HL-60 (cell line): ENCODE measurements around the gene MSI1.

ENCODE experiments used
- DNase-seq, 2 experiments: peaks; one replicate each; pipeline ENCODE4 v3.0.0-alpha.2; 2010 to 2020; ENCODE audit warnings: low read depth in 1 of 2, low spot score in 1 of 2
- H3K27ac ChIP-seq: fragments of 250-450 bp; sonication (Bioruptor Pico); replicated peaks from 2 replicates; pipeline ENCODE4 v1.5.1; 2020; ENCODE audit warnings: mild to moderate bottlenecking, moderate library complexity
- H3K27me3 ChIP-seq: fragments of 250-450 bp; sonication (Bioruptor Pico); 2 replicates; pipeline ENCODE4 v1.5.1; 2021; ENCODE audit warnings: mild to moderate bottlenecking, moderate library complexity; ENCODE audit not compliant: insufficient read depth, poor library complexity, severe bottlenecking
- H3K4me3 ChIP-seq: replicated peaks from 2 replicates; pipeline ENCODE4 v1.5.1; 2011; ENCODE audit warnings: mild to moderate bottlenecking, control low read depth, low read length; ENCODE audit not compliant: insufficient read depth
- GABPA ChIP-seq: IDR thresholded peaks from 2 replicates; pipeline ENCODE4 v1.6.1; 2012; ENCODE audit warnings: low read depth
- POLR2AphosphoS5 ChIP-seq: IDR thresholded peaks from 2 replicates; pipeline ENCODE4 v1.6.1; 2012; ENCODE audit warnings: low read depth
- SPI1 ChIP-seq: IDR thresholded peaks from 2 replicates; pipeline ENCODE4 v1.6.1; 2012; ENCODE audit warnings: low read depth, mild to moderate bottlenecking, borderline replicate concordance
- long read RNA-seq: library from polyadenylated mRNA; unstranded; transcript quantifications from one replicate; pipeline ENCODE4 v2.0.0, GENCODE V29; 2020
- TF ChIP-seq, protein P1 (sequence below): IDR thresholded peaks from 2 replicates; pipeline ENCODE4 v1.6.1; 2012; ENCODE audit warnings: low read depth; ENCODE audit not compliant: insufficient replicate concordance
- TF ChIP-seq, protein P2 (sequence below): IDR thresholded peaks from one replicate; pipeline ENCODE4 v1.5.1; 2011; ENCODE audit warnings: low read length, control low read depth, inconsistent platforms; ENCODE audit not compliant: insufficient read depth

The MSI1 gene
- long read RNA-seq = 0 reads

GRCh38 chr12:120368789-120369602 lies at the start of gene MSI1:
TSS of gene MSI1 (minus strand) at chr12:120369164. CDS start at chr12:120369091, 73 bp downstream.
- Histone ChIP-seq H3K27ac (no peak within 1 kb of the TSS), H3K27me3 (peaks cover 44% of the 10 kb centered on the region), H3K4me3 (no peak within 1 kb of the TSS)
- DNase-seq = no peak
- TF ChIP-seq POLR2AphosphoS5 = no peak
- TF ChIP-seq GABPA = no peak
- TF ChIP-seq, protein P1, sequence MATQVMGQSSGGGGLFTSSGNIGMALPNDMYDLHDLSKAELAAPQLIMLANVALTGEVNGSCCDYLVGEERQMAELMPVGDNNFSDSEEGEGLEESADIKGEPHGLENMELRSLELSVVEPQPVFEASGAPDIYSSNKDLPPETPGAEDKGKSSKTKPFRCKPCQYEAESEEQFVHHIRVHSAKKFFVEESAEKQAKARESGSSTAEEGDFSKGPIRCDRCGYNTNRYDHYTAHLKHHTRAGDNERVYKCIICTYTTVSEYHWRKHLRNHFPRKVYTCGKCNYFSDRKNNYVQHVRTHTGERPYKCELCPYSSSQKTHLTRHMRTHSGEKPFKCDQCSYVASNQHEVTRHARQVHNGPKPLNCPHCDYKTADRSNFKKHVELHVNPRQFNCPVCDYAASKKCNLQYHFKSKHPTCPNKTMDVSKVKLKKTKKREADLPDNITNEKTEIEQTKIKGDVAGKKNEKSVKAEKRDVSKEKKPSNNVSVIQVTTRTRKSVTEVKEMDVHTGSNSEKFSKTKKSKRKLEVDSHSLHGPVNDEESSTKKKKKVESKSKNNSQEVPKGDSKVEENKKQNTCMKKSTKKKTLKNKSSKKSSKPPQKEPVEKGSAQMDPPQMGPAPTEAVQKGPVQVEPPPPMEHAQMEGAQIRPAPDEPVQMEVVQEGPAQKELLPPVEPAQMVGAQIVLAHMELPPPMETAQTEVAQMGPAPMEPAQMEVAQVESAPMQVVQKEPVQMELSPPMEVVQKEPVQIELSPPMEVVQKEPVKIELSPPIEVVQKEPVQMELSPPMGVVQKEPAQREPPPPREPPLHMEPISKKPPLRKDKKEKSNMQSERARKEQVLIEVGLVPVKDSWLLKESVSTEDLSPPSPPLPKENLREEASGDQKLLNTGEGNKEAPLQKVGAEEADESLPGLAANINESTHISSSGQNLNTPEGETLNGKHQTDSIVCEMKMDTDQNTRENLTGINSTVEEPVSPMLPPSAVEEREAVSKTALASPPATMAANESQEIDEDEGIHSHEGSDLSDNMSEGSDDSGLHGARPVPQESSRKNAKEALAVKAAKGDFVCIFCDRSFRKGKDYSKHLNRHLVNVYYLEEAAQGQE = no peak
- TF ChIP-seq, protein P2, sequence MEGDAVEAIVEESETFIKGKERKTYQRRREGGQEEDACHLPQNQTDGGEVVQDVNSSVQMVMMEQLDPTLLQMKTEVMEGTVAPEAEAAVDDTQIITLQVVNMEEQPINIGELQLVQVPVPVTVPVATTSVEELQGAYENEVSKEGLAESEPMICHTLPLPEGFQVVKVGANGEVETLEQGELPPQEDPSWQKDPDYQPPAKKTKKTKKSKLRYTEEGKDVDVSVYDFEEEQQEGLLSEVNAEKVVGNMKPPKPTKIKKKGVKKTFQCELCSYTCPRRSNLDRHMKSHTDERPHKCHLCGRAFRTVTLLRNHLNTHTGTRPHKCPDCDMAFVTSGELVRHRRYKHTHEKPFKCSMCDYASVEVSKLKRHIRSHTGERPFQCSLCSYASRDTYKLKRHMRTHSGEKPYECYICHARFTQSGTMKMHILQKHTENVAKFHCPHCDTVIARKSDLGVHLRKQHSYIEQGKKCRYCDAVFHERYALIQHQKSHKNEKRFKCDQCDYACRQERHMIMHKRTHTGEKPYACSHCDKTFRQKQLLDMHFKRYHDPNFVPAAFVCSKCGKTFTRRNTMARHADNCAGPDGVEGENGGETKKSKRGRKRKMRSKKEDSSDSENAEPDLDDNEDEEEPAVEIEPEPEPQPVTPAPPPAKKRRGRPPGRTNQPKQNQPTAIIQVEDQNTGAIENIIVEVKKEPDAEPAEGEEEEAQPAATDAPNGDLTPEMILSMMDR = no peak
- no peak for TF ChIP-seq SPI1

DNA sequence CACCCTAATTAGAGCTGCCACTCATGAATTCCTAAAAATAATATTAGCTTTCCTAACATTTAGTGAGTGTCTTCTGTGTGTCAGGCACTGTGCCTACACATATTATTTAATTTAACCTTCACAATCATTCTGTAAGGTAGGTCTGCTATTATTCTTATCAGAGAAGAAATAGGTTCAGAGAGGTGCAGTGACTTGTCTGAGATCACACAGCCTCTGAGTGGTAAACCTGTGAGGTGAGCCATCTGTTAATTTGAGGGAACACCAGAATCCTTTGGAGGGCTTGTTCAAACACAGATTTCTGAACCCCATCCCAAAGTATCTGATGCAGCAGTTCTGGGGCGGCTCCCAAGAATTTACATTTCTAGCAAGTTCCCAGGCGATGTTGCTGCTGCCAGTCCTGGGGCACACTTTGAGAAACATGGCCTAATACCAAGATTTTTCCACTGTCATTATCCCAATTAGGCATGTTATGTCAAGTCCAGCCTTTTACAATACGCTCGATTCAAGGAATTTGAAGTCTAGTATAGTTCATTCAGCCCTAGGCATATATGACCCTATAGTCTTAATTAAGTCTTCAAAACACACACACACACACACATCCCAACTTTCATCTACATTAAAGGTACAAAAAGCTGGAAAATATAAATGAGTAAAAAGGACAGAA lies 49.1 kb upstream of the MSI1 start:
- no peak for DNase-seq
- Histone ChIP-seq H3K4me3 (no peak overlapping the region), H3K27me3 (no peaks in the 10 kb centered on the region), H3K27ac (no peak overlapping the region)
- TF ChIP-seq, protein P2 = no peak
- TF ChIP-seq GABPA = no peak
- TF ChIP-seq, protein P1 = no peak
- TF ChIP-seq POLR2AphosphoS5 = no peak
- TF ChIP-seq SPI1 = no peak

- no peak overlapping the region for H3K4me3 ChIP-seq
- TF ChIP-seq, protein P2 = no peak
- TF ChIP-seq, protein P1 = no peak
- no peak for TF ChIP-seq POLR2AphosphoS5
- TF ChIP-seq SPI1 = no peak
- no peak for TF ChIP-seq GABPA
- H3K27me3 ChIP-seq = no peaks in the 10 kb centered on the region
- H3K27ac ChIP-seq = no peak overlapping the region
- no peak for DNase-seq
Measured at GRCh38 chr12:120416490-120417216, 47.7 kb upstream of the MSI1 start.
